Duodenal mucosa (tissue), 2 donors: ENCODE results near the gene ATP2B3.
"Not testable (repeated sequence)": the region's sequence is repeated elsewhere in the genome, so short reads cannot be mapped to it uniquely, and the experiment has no call there.

Source experiments
- H3K27ac ChIP-seq: one replicate; pipeline ENCODE4 v1.7.0; 2013; ENCODE audit warnings: low read depth, low read length
- H3K27me3 ChIP-seq, 2 donors: one replicate each; pipeline ENCODE4 v1.7.0; 2013; ENCODE audit warnings: low read length in 2 of 2, control low read depth in 1 of 2; ENCODE audit not compliant: insufficient read depth in 2 of 2, control insufficient read depth in 1 of 2
- H3K36me3 ChIP-seq, 2 donors: one replicate each; pipeline ENCODE4 v1.7.0; 2013; ENCODE audit warnings: low read length in 2 of 2, control low read depth in 1 of 2; ENCODE audit not compliant: insufficient read depth in 2 of 2, control insufficient read depth in 1 of 2
- H3K4me1 ChIP-seq, 2 donors: one replicate each; pipeline ENCODE4 v1.7.0; 2013; ENCODE audit warnings: low read length in 2 of 2, control low read depth in 1 of 2; ENCODE audit not compliant: insufficient read depth in 2 of 2, control insufficient read depth in 1 of 2
- H3K4me3 ChIP-seq, 2 donors: one replicate each; pipeline ENCODE4 v1.7.0; 2013; ENCODE audit warnings: low read length in 2 of 2, low read depth in 1 of 2
- H3K9ac ChIP-seq, 2 donors: one replicate each; pipeline ENCODE4 v1.7.0; 2013; ENCODE audit warnings: low read length in 2 of 2, low read depth in 1 of 2
- H3K9me3 ChIP-seq, 2 donors: one replicate each; pipeline ENCODE4 v1.7.0; 2013; ENCODE audit warnings: low read length in 2 of 2, control low read depth in 1 of 2; ENCODE audit not compliant: control insufficient read depth in 1 of 2

ATP2B3 gene

GRCh38 chrX:153599192-153600031 is 82.0 kb downstream of the ATP2B3 start:
- Histone ChIP-seq H3K27me3 (no peaks in the 10 kb centered on the region), H3K9me3 (no peaks in the 10 kb centered on the region), H3K4me3 (peak overlapping the region; percentile 76 to 79), H3K9ac (peak overlapping the region; percentile 63), H3K27ac (no peak overlapping the region), H3K4me1 (peaks cover 11 to 14% of the 10 kb centered on the region in 2 donors), H3K36me3 (peaks cover 0 to 5% of the 10 kb centered on the region in 2 donors)

- Histone ChIP-seq H3K27me3 (no peaks in the 10 kb centered on the region), H3K9me3 (no peaks in the 10 kb centered on the region), H3K36me3 (peaks cover 0 to under 1% of the 10 kb centered on the region in 2 donors), H3K27ac (no peak overlapping the region), H3K9ac (peak overlapping the region; percentile 63), H3K4me1 (peaks cover 11 to 14% of the 10 kb centered on the region in 2 donors), H3K4me3 (peak overlapping the region; percentile 76 to 79)
These were observed 82.6 kb downstream of the ATP2B3 start for GRCh38 chrX:153600032-153600373.

GRCh38 chrX:153600921-153601320 is 83.5 kb downstream of the ATP2B3 start:
- no peak overlapping the region for H3K4me3 ChIP-seq
- H3K36me3 ChIP-seq = no peaks in the 10 kb centered on the region
- H3K9ac ChIP-seq = no peak overlapping the region
- peaks cover 11 to 14% of the 10 kb centered on the region in 2 donors for H3K4me1 ChIP-seq
- no peaks in the 10 kb centered on the region for H3K27me3 ChIP-seq
- H3K27ac ChIP-seq = no peak overlapping the region
- no peaks in the 10 kb centered on the region for H3K9me3 ChIP-seq

GRCh38 chrX:153601511-153602110 is 84.2 kb downstream of the ATP2B3 start:
- Histone ChIP-seq H3K9ac (no peak overlapping the region), H3K27ac (no peak overlapping the region), H3K4me1 (peaks cover 11 to 14% of the 10 kb centered on the region in 2 donors), H3K9me3 (no peaks in the 10 kb centered on the region), H3K27me3 (no peaks in the 10 kb centered on the region), H3K4me3 (no peak overlapping the region), H3K36me3 (no peaks in the 10 kb centered on the region)

- no peak overlapping the region for H3K4me3 ChIP-seq
- H3K36me3 ChIP-seq = no peaks in the 10 kb centered on the region
- no peaks in the 10 kb centered on the region for H3K9me3 ChIP-seq
- peaks cover 11 to 14% of the 10 kb centered on the region in 2 donors for H3K4me1 ChIP-seq
- no peak overlapping the region for H3K9ac ChIP-seq
- no peak overlapping the region for H3K27ac ChIP-seq
- H3K27me3 ChIP-seq = no peaks in the 10 kb centered on the region
These were observed 85.2 kb downstream of the ATP2B3 start for GRCh38 chrX:153602601-153603000.

- Histone ChIP-seq H3K9ac (no peak overlapping the region), H3K9me3 (no peaks in the 10 kb centered on the region)
These were observed 85.8 kb downstream of the ATP2B3 start for GRCh38 chrX:153603131-153603656.

GRCh38 chrX:153604666-153605380 is 87.4 kb downstream of the ATP2B3 start:
- H3K4me3 ChIP-seq, H3K9ac ChIP-seq, H3K27me3 ChIP-seq, H3K9me3 ChIP-seq, H3K27ac ChIP-seq, H3K36me3 ChIP-seq: not testable (repeated sequence)
- peaks cover 8 to 10% of the 10 kb centered on the region in 2 donors for H3K4me1 ChIP-seq

More at GRCh38 chrX:153603131-153603656, 85.8 kb downstream of the ATP2B3 start:
- Histone ChIP-seq H3K36me3 (no peaks in the 10 kb centered on the region), H3K27ac (no peak overlapping the region), H3K4me1 (peaks cover 11% of the 10 kb centered on the region in 2 donors), H3K4me3 (no peak overlapping the region), H3K27me3 (no peaks in the 10 kb centered on the region)

GRCh38 chrX:153606503-153606902 is 89.1 kb downstream of the ATP2B3 start:
- Histone ChIP-seq H3K27ac (no peak overlapping the region), H3K4me1 (no peaks in the 10 kb centered on the region), H3K4me3 (no peak overlapping the region), H3K9ac (no peak overlapping the region), H3K36me3 (no peaks in the 10 kb centered on the region), H3K27me3 (no peaks in the 10 kb centered on the region), H3K9me3 (no peaks in the 10 kb centered on the region)

- no peak overlapping the region for H3K4me3 ChIP-seq
- no peaks in the 10 kb centered on the region for H3K9me3 ChIP-seq
- no peaks in the 10 kb centered on the region for H3K4me1 ChIP-seq
- no peaks in the 10 kb centered on the region for H3K27me3 ChIP-seq
- no peaks in the 10 kb centered on the region for H3K36me3 ChIP-seq
- H3K27ac ChIP-seq = no peak overlapping the region
- no peak overlapping the region for H3K9ac ChIP-seq
These were observed 90.9 kb downstream of the ATP2B3 start for GRCh38 chrX:153608376-153608775.

GRCh38 chrX:153608806-153609205 is 91.4 kb downstream of the ATP2B3 start:
- H3K27me3 ChIP-seq = no peaks in the 10 kb centered on the region
- H3K27ac ChIP-seq = no peak overlapping the region
- H3K4me3 ChIP-seq = no peak overlapping the region
- no peaks in the 10 kb centered on the region for H3K4me1 ChIP-seq
- H3K9me3 ChIP-seq = no peaks in the 10 kb centered on the region
- no peak overlapping the region for H3K9ac ChIP-seq
- no peaks in the 10 kb centered on the region for H3K36me3 ChIP-seq
